HG02610 (cell line): ENCODE measurements around the gene ZNF319.

Experiments
- ATAC-seq: cut with Tn5 transposase; IDR thresholded peaks from one replicate; pipeline ENCODE4 v1.9.1; 2021; ENCODE audit warnings: mild to moderate bottlenecking, moderate library complexity; ENCODE audit not compliant: unreplicated experiment

Gene ZNF319

GRCh38 chr16:57957673-57958392 lies 42.6 kb downstream of the ZNF319 start:
- no peak for ATAC-seq

GRCh38 chr16:57956924-57957672 lies 43.4 kb downstream of the ZNF319 start:
- no peak for ATAC-seq

DNA sequence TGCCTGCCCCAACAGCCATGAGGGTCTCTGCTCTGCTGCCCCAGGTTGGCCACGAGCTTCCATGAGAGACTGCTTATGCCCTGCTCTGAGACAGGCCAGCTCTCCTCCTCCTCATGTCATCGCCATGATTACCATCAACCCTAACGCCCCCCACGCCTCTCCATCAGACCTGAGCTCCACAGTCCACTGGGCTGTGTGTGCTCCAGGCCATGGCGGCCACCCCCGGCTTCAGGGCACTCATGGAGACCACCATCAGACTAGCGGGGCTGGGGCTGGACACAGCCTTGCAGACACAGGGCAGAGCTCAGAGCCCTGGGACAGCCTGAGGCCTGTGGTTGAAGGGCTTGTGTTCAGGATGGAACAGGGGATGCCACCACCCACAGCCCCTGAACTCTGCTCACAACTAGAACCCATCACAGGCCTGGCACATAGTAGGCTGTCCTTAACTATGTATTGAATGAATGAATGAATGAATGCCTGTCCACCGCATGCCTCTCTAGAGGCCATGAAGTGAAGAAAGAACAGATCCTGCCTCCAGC lies 44.1 kb downstream of the ZNF319 start:
- ATAC-seq = no peak

GRCh38 chr16:57955572-57956188 lies 44.8 kb downstream of the ZNF319 start:
- ATAC-seq = no peak

GRCh38 chr16:57953857-57954256 lies 46.6 kb downstream of the ZNF319 start:
- no peak for ATAC-seq

- no peak for ATAC-seq
Observed at GRCh38 chr16:57952909-57953308, 47.6 kb downstream of the ZNF319 start.

- ATAC-seq = no peak
Observed at GRCh38 chr16:57951204-57951960, 49.1 kb downstream of the ZNF319 start.

GRCh38 chr16:57950382-57950781 lies 50.1 kb downstream of the ZNF319 start:
- no peak for ATAC-seq

- ATAC-seq = no peak
Observed at GRCh38 chr16:57949595-57950238, 50.8 kb downstream of the ZNF319 start.

GRCh38 chr16:57949013-57949412 lies 51.5 kb downstream of the ZNF319 start:
- no peak for ATAC-seq

DNA sequence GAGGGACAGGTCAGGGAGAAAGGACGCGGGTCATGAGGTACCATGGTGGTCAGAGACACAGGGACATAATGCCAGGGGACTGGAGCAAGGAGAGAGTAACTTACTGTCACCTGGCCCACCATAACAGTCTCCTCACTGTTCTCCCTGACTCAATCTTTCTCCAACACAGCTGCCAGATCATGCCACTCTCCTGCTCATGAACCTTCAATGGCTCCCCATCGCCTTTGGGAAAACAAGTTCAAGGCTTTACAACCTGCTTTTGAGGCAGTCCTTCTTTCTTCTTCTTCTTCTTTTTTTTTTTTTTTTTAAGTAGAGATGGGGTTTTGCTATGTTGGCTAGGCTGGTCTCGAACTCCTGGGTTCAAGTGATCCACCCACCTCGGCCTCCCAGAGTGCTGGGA lies 52.4 kb downstream of the ZNF319 start:
- ATAC-seq = no peak

GRCh38 chr16:57947261-57947660 lies 53.2 kb downstream of the ZNF319 start:
- no peak for ATAC-seq

GRCh38 chr16:57946181-57946801 lies 54.2 kb downstream of the ZNF319 start:
- ATAC-seq = no peak

DNA sequence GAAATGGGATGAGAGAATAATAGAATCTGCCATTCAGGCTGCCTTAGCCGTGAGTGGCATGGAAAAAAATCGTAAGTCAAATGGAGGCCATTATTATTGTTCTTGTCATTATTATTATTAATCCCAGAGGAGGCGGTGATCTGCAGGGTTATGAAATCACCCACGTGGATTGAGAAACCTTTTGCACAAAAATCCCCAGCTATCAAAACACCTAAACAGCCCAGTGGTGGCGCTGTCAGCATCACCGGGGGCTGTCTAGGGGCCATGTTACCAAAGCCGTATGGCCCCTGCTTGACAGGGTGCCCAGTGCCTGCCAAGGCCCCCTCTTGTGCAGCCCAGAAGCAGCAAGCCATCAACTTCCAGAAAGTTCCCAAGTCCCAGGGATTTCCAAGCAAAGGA lies 54.7 kb downstream of the ZNF319 start:
- ATAC-seq = no peak

DNA sequence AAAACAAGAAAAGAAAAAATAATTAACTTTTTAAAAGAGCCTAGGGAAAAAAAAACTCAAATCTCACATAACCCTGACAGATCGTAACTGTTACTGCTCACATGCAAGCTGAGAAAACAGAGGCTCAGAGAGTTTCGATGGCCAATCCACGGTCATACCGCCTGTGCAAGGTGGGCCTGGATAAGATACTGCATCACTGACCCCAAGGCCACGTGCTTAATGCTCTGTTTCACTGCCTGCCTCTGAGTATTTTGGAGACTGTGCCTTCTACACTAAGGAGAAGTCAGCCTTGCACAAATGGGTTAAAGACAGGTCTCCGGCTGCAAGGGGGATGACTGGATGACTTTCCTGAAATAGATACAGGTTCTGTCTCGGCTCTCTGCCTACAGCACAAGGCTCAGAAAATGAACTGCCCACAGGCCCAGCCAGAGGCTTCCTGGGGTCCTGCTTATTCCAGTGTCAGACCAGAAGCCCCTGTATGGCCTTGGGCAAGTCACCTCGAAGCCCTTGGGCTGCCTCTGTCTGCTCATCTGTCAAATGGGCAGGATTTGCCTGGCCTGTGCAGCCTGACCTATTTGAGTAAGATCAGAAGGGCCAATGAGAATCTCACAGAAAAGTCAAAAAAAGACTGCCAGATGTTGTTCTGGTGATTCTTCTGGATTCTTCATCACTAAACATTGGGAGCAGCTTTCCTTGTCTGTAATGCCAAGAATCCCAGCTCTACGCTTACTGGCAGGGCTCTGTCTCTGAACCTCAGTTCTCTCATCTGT lies 55.3 kb downstream of the ZNF319 start:
- ATAC-seq = no peak
